CD14-positive monocyte (primary cell): ENCODE results near the gene CCDC195. TPM values are rescaled to one million over a fixed set of nuclear protein-coding genes. Genes with fewer than 3 reads are reported as not detected.

Experiments used
- DNase-seq, 3 donors: peaks; one replicate each; pipeline ENCODE4 v3.0.0-alpha.2; 2011 to 2022
- H2AFZ ChIP-seq: 2 replicates; pipeline ENCODE4 v1.6.0; 2012; ENCODE audit warnings: mild to moderate bottlenecking, low read depth, low read length, inconsistent platforms; ENCODE audit not compliant: insufficient read depth, poor library complexity, severe bottlenecking
- H3K27ac ChIP-seq, 2 donors: 1 replicate in 1 of 2; 2 replicates in 1 of 2; pipeline ENCODE4 v1.5.1; 2012 to 2013; ENCODE audit warnings: low read length in 2 of 2, control low read depth in 1 of 2, inconsistent platforms in 1 of 2, low read depth in 1 of 2, mild to moderate bottlenecking in 1 of 2
- H3K27me3 ChIP-seq, 2 donors: one replicate each; pipeline versions ENCODE4 v1.6.0 to v1.6.1; 2011 to 2013; ENCODE audit warnings: low read length in 2 of 2; ENCODE audit not compliant: control insufficient read depth in 2 of 2, insufficient read depth in 2 of 2
- H3K36me3 ChIP-seq, 2 donors: replicated peaks in 1 of 2; 1 replicate in 1 of 2; 2 replicates in 1 of 2; pipeline versions ENCODE4 v1.5.1 to v1.6.1; 2012 to 2013; ENCODE audit warnings: low read length in 2 of 2, control low read depth in 1 of 2, inconsistent platforms in 1 of 2, mild to moderate bottlenecking in 1 of 2; ENCODE audit not compliant: insufficient read depth in 2 of 2, control insufficient read depth in 1 of 2
- H3K4me1 ChIP-seq, 2 donors: 1 replicate in 1 of 2; 2 replicates in 1 of 2; pipeline versions ENCODE4 v1.5.1 to v1.6.1; 2012 to 2013; ENCODE audit warnings: low read length in 2 of 2, control low read depth in 1 of 2, inconsistent platforms in 1 of 2, mild to moderate bottlenecking in 1 of 2, moderate library complexity in 1 of 2; ENCODE audit not compliant: insufficient read depth in 2 of 2, control insufficient read depth in 1 of 2
- H3K4me2 ChIP-seq: replicated peaks from 2 replicates; pipeline ENCODE3; 2012; ENCODE audit warnings: low read length, moderate library complexity, mild to moderate bottlenecking; ENCODE audit not compliant: poor library complexity, severe bottlenecking; ENCODE audit errors: extremely low read depth
- H3K4me3 ChIP-seq, 3 experiments: fragments of 200-600 bp in 1 of 3; sonication (generic) in 1 of 3; replicated peaks in 1 of 3; 1 replicate in 2 of 3; 2 replicates in 1 of 3; pipeline ENCODE4 v1.5.1; 2011 to 2013; ENCODE audit warnings: low read length in 3 of 3, mild to moderate bottlenecking in 3 of 3, control low read depth in 2 of 3, low read depth in 2 of 3, inconsistent platforms in 1 of 3, moderate library complexity in 1 of 3
- H3K79me2 ChIP-seq: 2 replicates; pipeline ENCODE4 v1.6.0; 2012; ENCODE audit warnings: mild to moderate bottlenecking, control low read depth, inconsistent platforms, low read length, moderate library complexity; ENCODE audit not compliant: insufficient read depth
- H3K9ac ChIP-seq: 2 replicates; pipeline ENCODE4 v1.6.0; 2017; ENCODE audit warnings: low read length, mild to moderate bottlenecking; ENCODE audit not compliant: insufficient read depth, poor library complexity, severe bottlenecking
- H3K9me3 ChIP-seq, 2 donors: replicated peaks in 1 of 2; 1 replicate in 1 of 2; 2 replicates in 1 of 2; pipeline versions ENCODE4 v1.5.1 to v1.6.1; 2012 to 2013; ENCODE audit warnings: low read length in 2 of 2, control low read depth in 1 of 2; ENCODE audit not compliant: control insufficient read depth in 1 of 2, insufficient read depth in 1 of 2
- H4K20me1 ChIP-seq: 2 replicates; pipeline ENCODE4 v1.6.0; 2012; ENCODE audit warnings: mild to moderate bottlenecking, low read length, control low read depth, moderate library complexity; ENCODE audit not compliant: insufficient read depth
- H3K27ac Mint-ChIP-seq, 7 donors: one replicate each; pipeline ENCODE4 v1.8.0; 2020; ENCODE audit warnings: mild to moderate bottlenecking in 7 of 7, mixed read lengths in 7 of 7, moderate library complexity in 6 of 7, inconsistent platforms in 2 of 7
- H3K27me3 Mint-ChIP-seq, 3 donors: one replicate each; pipeline ENCODE4 v1.8.0; 2021 to 2022; ENCODE audit warnings: low read depth in 3 of 3, mild to moderate bottlenecking in 3 of 3, mixed read lengths in 3 of 3, moderate library complexity in 3 of 3, inconsistent platforms in 1 of 3
- H3K36me3 Mint-ChIP-seq, 2 donors: one replicate each; pipeline ENCODE4 v1.8.0; 2020; ENCODE audit warnings: mixed read lengths in 2 of 2, inconsistent platforms in 1 of 2, mild to moderate bottlenecking in 1 of 2
- H3K4me1 Mint-ChIP-seq: one replicate; pipeline ENCODE4 v1.8.0; 2020; ENCODE audit warnings: mild to moderate bottlenecking, mixed read lengths
- H3K4me3 Mint-ChIP-seq, 2 donors: one replicate each; pipeline ENCODE4 v1.8.0; 2020; ENCODE audit warnings: mild to moderate bottlenecking in 2 of 2, mixed read lengths in 2 of 2, moderate library complexity in 1 of 2
- H3K9me3 Mint-ChIP-seq, 7 donors: one replicate each; pipeline ENCODE4 v1.8.0; 2020 to 2022; ENCODE audit warnings: mixed read lengths in 7 of 7, mild to moderate bottlenecking in 6 of 7, moderate library complexity in 6 of 7, inconsistent platforms in 2 of 7
- WGBS: methylation state at CpG from one replicate; pipeline ENCODE4 v1.1.5; 2013; ENCODE audit warnings: missing lambda C conversion rate; ENCODE audit not compliant: insufficient coverage; 5-methylcytosine and 5-hydroxymethylcytosine counted together
- intact Hi-C, 2 donors: fragments of 100-400 bp; cut with micrococcal nuclease; formaldehyde crosslinking; loops; one replicate each; pipeline versions ENCODE4 v1.15.0 to v1.15.1; 2023
- polyA plus RNA-seq, 3 donors: library from polyadenylated mRNA; depleted of rRNA in 1 of 3; unstranded in 2 of 3; stranded (reverse) in 1 of 3; fragments of 300-500 nt in 2 of 3; fragments of >200 nt in 1 of 3; fragmentation: Illumina TruSeq in 2 of 3; gene quantifications; 1 replicate in 2 of 3; 2 replicates in 1 of 3; pipeline ENCODE4 v1.2.3, GENCODE V29; 2012 to 2021
- TF ChIP-seq, protein P1 (sequence below): fragments of 200-600 bp; IDR thresholded peaks from one replicate; pipeline ENCODE4 v1.8.0; 2022; ENCODE audit warnings: antibody characterized with exemption, mild to moderate bottlenecking

Gene CCDC195
- polyA plus RNA-seq, 3 donors = not detected

GRCh38 chr2:224747765-224748164 is 31.6 kb upstream of the CCDC195 start:
- intact Hi-C loops = no loop called here
- H3K9me3 Mint-ChIP-seq = peaks cover 0 to 12% (median 6%) of the 10 kb centered on the region in 7 donors
- Histone ChIP-seq H3K4me3 (no peak overlapping the region), H3K4me2 (no peak overlapping the region), H3K36me3 (no peaks in the 10 kb centered on the region), H3K27me3 (no peaks in the 10 kb centered on the region), H2AFZ (no peak overlapping the region), H3K9me3 (no peaks in the 10 kb centered on the region), H4K20me1 (no peaks in the 10 kb centered on the region), H3K27ac (no peak overlapping the region), H3K79me2 (no peaks in the 10 kb centered on the region), H3K4me1 (no peaks in the 10 kb centered on the region), H3K9ac (no peak overlapping the region)
- no peak overlapping the region for H3K4me3 Mint-ChIP-seq
- TF ChIP-seq, protein P1, sequence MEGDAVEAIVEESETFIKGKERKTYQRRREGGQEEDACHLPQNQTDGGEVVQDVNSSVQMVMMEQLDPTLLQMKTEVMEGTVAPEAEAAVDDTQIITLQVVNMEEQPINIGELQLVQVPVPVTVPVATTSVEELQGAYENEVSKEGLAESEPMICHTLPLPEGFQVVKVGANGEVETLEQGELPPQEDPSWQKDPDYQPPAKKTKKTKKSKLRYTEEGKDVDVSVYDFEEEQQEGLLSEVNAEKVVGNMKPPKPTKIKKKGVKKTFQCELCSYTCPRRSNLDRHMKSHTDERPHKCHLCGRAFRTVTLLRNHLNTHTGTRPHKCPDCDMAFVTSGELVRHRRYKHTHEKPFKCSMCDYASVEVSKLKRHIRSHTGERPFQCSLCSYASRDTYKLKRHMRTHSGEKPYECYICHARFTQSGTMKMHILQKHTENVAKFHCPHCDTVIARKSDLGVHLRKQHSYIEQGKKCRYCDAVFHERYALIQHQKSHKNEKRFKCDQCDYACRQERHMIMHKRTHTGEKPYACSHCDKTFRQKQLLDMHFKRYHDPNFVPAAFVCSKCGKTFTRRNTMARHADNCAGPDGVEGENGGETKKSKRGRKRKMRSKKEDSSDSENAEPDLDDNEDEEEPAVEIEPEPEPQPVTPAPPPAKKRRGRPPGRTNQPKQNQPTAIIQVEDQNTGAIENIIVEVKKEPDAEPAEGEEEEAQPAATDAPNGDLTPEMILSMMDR = no peak
- no peak overlapping the region for H3K27ac Mint-ChIP-seq
- H3K4me1 Mint-ChIP-seq = peaks cover 6% of the 10 kb centered on the region
- no peak for DNase-seq
- no peaks in the 10 kb centered on the region for H3K27me3 Mint-ChIP-seq
- 100% methylated on average over 1 of the region's 4 CpGs for WGBS
- H3K36me3 Mint-ChIP-seq = no peaks in the 10 kb centered on the region

- Histone ChIP-seq H3K9me3 (peaks cover 20 to 22% of the 10 kb centered on the region in 2 donors), H3K36me3 (no peaks in the 10 kb centered on the region), H3K4me3 (no peak overlapping the region), H3K4me1 (no peaks in the 10 kb centered on the region), H3K9ac (no peak overlapping the region), H2AFZ (no peak overlapping the region), H3K27ac (no peak overlapping the region), H3K4me2 (no peak overlapping the region), H3K27me3 (no peaks in the 10 kb centered on the region), H4K20me1 (no peaks in the 10 kb centered on the region), H3K79me2 (no peaks in the 10 kb centered on the region)
- DNase-seq = no peak
- H3K27me3 Mint-ChIP-seq = no peaks in the 10 kb centered on the region
- no CpG with 5 or more reads among the region's 1 CpG for WGBS
- intact Hi-C loops = no loop called here
- peaks cover 21 to 43% (median 38%) of the 10 kb centered on the region in 7 donors for H3K9me3 Mint-ChIP-seq
- peaks cover 2 to 4% of the 10 kb centered on the region in 2 donors for H3K36me3 Mint-ChIP-seq
- no peak overlapping the region for H3K4me3 Mint-ChIP-seq
- H3K4me1 Mint-ChIP-seq = no peaks in the 10 kb centered on the region
- TF ChIP-seq, protein P1 = no peak
- H3K27ac Mint-ChIP-seq = no peak overlapping the region
These were observed 20.1 kb upstream of the CCDC195 start for GRCh38 chr2:224736227-224736626.
